HG03097 (cell line): Measurements from ENCODE around the gene RAB1B.
"Not testable (repeated sequence)": the region's sequence is repeated elsewhere in the genome, so short reads cannot be mapped to it uniquely, and the experiment has no call there.

Source experiments
- ATAC-seq: cut with Tn5 transposase; IDR thresholded peaks from one replicate; pipeline ENCODE4 v1.9.1; 2021; ENCODE audit not compliant: unreplicated experiment, low FRiP score

Gene RAB1B

GRCh38 chr11:66294626-66295620, 26.5 kb downstream of the RAB1B start:
- ATAC-seq = no peak

GRCh38 chr11:66297610-66298009, 29.2 kb downstream of the RAB1B start:
- no peak for ATAC-seq

GRCh38 chr11:66299186-66299585, 30.7 kb downstream of the RAB1B start:
- no peak for ATAC-seq

- no peak for ATAC-seq
Measured at GRCh38 chr11:66302656-66303055, 34.2 kb downstream of the RAB1B start.

- ATAC-seq = no peak
Measured at GRCh38 chr11:66309475-66309874, 41.0 kb downstream of the RAB1B start.

- ATAC-seq = no peak
Measured at GRCh38 chr11:66310324-66310723, 41.9 kb downstream of the RAB1B start.

- ATAC-seq = not testable (repeated sequence)
Measured at GRCh38 chr11:66310803-66311440, 42.5 kb downstream of the RAB1B start.

- ATAC-seq = no peak
Measured at GRCh38 chr11:66311470-66311964, 43.1 kb downstream of the RAB1B start.

- ATAC-seq = peak; percentile 69
Measured at GRCh38 chr11:66311965-66312548, 43.6 kb downstream of the RAB1B start.

GRCh38 chr11:66312549-66313320, 44.3 kb downstream of the RAB1B start:
- peak; percentile 51 for ATAC-seq

- ATAC-seq = no peak
Measured at GRCh38 chr11:66313321-66314185, 45.1 kb downstream of the RAB1B start.

GRCh38 chr11:66314186-66314501, 45.7 kb downstream of the RAB1B start:
- no peak for ATAC-seq

GRCh38 chr11:66314561-66315497, 46.4 kb downstream of the RAB1B start:
- ATAC-seq = no peak

GRCh38 chr11:66315498-66315885, 47.1 kb downstream of the RAB1B start:
- no peak for ATAC-seq

- ATAC-seq = no peak
Measured at GRCh38 chr11:66315921-66316811, 47.7 kb downstream of the RAB1B start.

- no peak for ATAC-seq
Measured at GRCh38 chr11:66316849-66317251, 48.4 kb downstream of the RAB1B start, which contains the start of gene CD248. TSS of gene CD248 (minus strand) at chr11:66317044. CDS start at chr11:66317027, 17 bp downstream.

- no peak for ATAC-seq
Measured at GRCh38 chr11:66317322-66317722, 48.9 kb downstream of the RAB1B start.
